PFSK-1 (cell line): ENCODE data around the gene MBD4.

Source experiments
- POLR2AphosphoS5 ChIP-seq: IDR thresholded peaks from 2 replicates; pipeline ENCODE4 v1.6.1; 2012; ENCODE audit warnings: low read depth, mild to moderate bottlenecking, control low read depth, low read length, moderate library complexity
- SIN3A ChIP-seq: IDR thresholded peaks from 2 replicates; pipeline ENCODE4 v1.6.1; 2012; ENCODE audit warnings: mild to moderate bottlenecking, low read length, moderate library complexity, borderline replicate concordance; ENCODE audit not compliant: insufficient read depth

GRCh38 chr3:129415830-129416229 is 23.9 kb downstream of the MBD4 start:
- TF ChIP-seq POLR2AphosphoS5 = no peak
- TF ChIP-seq SIN3A = no peak
